Spleen (tissue), 7 donors: ENCODE data around the gene CPNE6.

Source experiments
- POLR2A ChIP-seq, 3 donors: fragments of 450-650 bp; IDR thresholded peaks; one replicate each; pipeline ENCODE4 v1.5.1; 2017; ENCODE audit warnings: antibody characterized with exemption in 3 of 3, mild to moderate bottlenecking in 1 of 3
- POLR2AphosphoS5 ChIP-seq, 3 donors: sonication (generic); formaldehyde crosslinking; IDR thresholded peaks; one replicate each; pipeline ENCODE4 v1.5.1; 2017; ENCODE audit warnings: antibody characterized with exemption in 3 of 3
- TF ChIP-seq, protein P1 (sequence below), 11 experiments: fragments of 200-600 bp in 7 of 11; fragments of 450-650 bp in 4 of 11; sonication (generic) in 4 of 11; IDR thresholded peaks in 8 of 11; conservative IDR thresholded peaks in 3 of 11; 1 replicate in 7 of 11; 2 replicates in 4 of 11; pipeline versions ENCODE4 v1.4.0 to v1.8.0; 2016 to 2021; ENCODE audit warnings: antibody characterized with exemption in 11 of 11, inconsistent platforms in 4 of 11, mild to moderate bottlenecking in 1 of 11
- donor health status: DM: no; HTN: no; CAD: no; lungs with moderate emphysema.
- donor health status: DM: no; HTN: no; CAD: no.
- donor health status: DM: no; HTN: no; CAD: no.

DNA sequence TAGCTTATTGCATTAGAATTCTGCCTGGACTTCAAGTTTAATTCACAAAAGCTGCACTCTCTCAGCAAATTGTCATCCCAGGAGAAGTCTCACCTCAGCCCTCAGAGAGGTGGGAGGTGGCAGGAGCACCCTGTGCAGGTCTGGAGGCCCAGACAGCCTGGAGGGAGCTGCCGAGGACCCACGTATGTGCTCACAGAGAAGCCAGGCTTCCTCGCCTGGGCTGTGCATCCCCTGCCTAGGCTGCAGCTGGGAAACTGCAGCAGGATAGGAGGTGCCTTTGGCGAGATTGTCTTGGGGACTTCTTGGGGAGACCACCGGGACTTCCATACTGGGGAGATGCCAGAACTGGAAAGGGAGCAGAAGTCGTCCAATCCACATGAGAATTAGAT is 8.8 kb downstream of the CPNE6 start:
- TF ChIP-seq, protein P1, sequence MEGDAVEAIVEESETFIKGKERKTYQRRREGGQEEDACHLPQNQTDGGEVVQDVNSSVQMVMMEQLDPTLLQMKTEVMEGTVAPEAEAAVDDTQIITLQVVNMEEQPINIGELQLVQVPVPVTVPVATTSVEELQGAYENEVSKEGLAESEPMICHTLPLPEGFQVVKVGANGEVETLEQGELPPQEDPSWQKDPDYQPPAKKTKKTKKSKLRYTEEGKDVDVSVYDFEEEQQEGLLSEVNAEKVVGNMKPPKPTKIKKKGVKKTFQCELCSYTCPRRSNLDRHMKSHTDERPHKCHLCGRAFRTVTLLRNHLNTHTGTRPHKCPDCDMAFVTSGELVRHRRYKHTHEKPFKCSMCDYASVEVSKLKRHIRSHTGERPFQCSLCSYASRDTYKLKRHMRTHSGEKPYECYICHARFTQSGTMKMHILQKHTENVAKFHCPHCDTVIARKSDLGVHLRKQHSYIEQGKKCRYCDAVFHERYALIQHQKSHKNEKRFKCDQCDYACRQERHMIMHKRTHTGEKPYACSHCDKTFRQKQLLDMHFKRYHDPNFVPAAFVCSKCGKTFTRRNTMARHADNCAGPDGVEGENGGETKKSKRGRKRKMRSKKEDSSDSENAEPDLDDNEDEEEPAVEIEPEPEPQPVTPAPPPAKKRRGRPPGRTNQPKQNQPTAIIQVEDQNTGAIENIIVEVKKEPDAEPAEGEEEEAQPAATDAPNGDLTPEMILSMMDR (IDR thresholded peaks at IDR 0.05 in 8 of 11, conservative IDR thresholded peaks at IDR 0.05 in 3 of 11): no peak
- TF ChIP-seq POLR2AphosphoS5 (IDR thresholded peaks at IDR 0.05) (no peak), POLR2A (IDR thresholded peaks at IDR 0.05) (no peak)
